Right kidney (tissue), 1 donor: ENCODE results near the gene STON1.
"Not testable (repeated sequence)": the region's sequence is repeated elsewhere in the genome, so short reads cannot be mapped to it uniquely, and the experiment has no call there.

ENCODE experiments used
- DNase-seq: peaks from one replicate; pipeline ENCODE4 v3.0.0-alpha.2; 2016

The STON1 gene

GRCh38 chr2:48614581-48614980 is 84.6 kb downstream of the STON1 start:
- DNase-seq: not testable (repeated sequence)

- DNase-seq: no peak
Observed at GRCh38 chr2:48617618-48618017, 87.7 kb downstream of the STON1 start, which contains the start of gene GTF2A1L. GTF2A1L (plus strand) TSS chr2:48617856; CDS start chr2:48617875, 19 bp downstream.

GRCh38 chr2:48619526-48619925 is 89.6 kb downstream of the STON1 start:
- no peak for DNase-seq

GRCh38 chr2:48620604-48621003 is 90.7 kb downstream of the STON1 start:
- no peak for DNase-seq

GRCh38 chr2:48622691-48623090 is 92.7 kb downstream of the STON1 start:
- not testable (repeated sequence) for DNase-seq

GRCh38 chr2:48624696-48625095 is 94.7 kb downstream of the STON1 start:
- DNase-seq: no peak

GRCh38 chr2:48626047-48626446 is 96.1 kb downstream of the STON1 start:
- DNase-seq: no peak

- no peak for DNase-seq
Observed at GRCh38 chr2:48633143-48633542, 103.2 kb downstream of the STON1 start.

- no peak for DNase-seq
Observed at GRCh38 chr2:48635786-48636185, 105.8 kb downstream of the STON1 start.

- DNase-seq: no peak
Observed at GRCh38 chr2:48638261-48638660, 108.3 kb downstream of the STON1 start.
